PC-3 (cell line): ENCODE measurements around the gene RFC4. TPM values are rescaled to one million over a fixed set of nuclear protein-coding genes. Genes with fewer than 3 reads are reported as not detected.
A peak's percentile ranks its signal among the peaks of the same experiment; 100 is the strongest.

ENCODE experiments used
- ATAC-seq: fragments of 200-7000 bp; cut with Tn5 transposase; 2 replicates; pipeline ENCODE4 v1.9.1; 2020; ENCODE audit warnings: mild to moderate bottlenecking, moderate library complexity
- BruUV-seq: library from RNA; stranded (reverse); fragments of 400-500 nt; replicated peaks from 2 replicates; lab custom pipeline; 2021; lab: Mats Ljungman, UMichigan
- CTCF ChIA-PET: fragments of 300-600 bp; sonication (Branson Sonifier 250); formaldehyde crosslinking; loops from one replicate; lab custom pipeline; 2022; ENCODE audit warnings: antibody characterized with exemption; lab: Charles Lee
- POLR2A ChIA-PET: fragments of 300-600 bp; sonication (Branson Sonifier 250); formaldehyde crosslinking; loops from one replicate; lab custom pipeline; 2022; ENCODE audit warnings: antibody characterized with exemption; ENCODE audit not compliant: unreplicated experiment; lab: Charles Lee
- DNase-seq: peaks from one replicate; pipeline ENCODE4 v3.0.0-alpha.2; 2015
- H2AFZ ChIP-seq: fragments of 300-600 bp; sonication (generic); 2 replicates; pipeline ENCODE4 v1.6.0; 2016; ENCODE audit warnings: antibody characterized with exemption, low read length
- H3F3A ChIP-seq: fragments of 300-600 bp; sonication (generic); one replicate; pipeline ENCODE4 v1.6.0; 2017; ENCODE audit warnings: antibody characterized with exemption, low read length, control low read depth, mild to moderate bottlenecking; ENCODE audit not compliant: unreplicated experiment
- H3K27ac ChIP-seq: fragments of 300-600 bp; sonication (generic); 2 replicates; pipeline ENCODE4 v1.5.1; 2016; ENCODE audit warnings: mild to moderate bottlenecking, low read length
- H3K27me3 ChIP-seq: fragments of 300-600 bp; sonication (generic); 2 replicates; pipeline ENCODE4 v1.6.1; 2016; ENCODE audit warnings: low read length, mixed read lengths
- H3K36me3 ChIP-seq: fragments of 300-600 bp; sonication (generic); 2 replicates; pipeline ENCODE4 v1.6.1; 2016; ENCODE audit warnings: low read depth, mixed run types, low read length, mixed read lengths
- H3K4me1 ChIP-seq: fragments of 300-600 bp; sonication (generic); 2 replicates; pipeline ENCODE4 v1.5.1; 2016; ENCODE audit warnings: low read length; ENCODE audit not compliant: insufficient read depth
- H3K4me2 ChIP-seq: fragments of 300-600 bp; sonication (generic); 2 replicates; pipeline ENCODE4 v1.6.0; 2016; ENCODE audit warnings: low read length
- H3K4me3 ChIP-seq: fragments of 300-600 bp; sonication (generic); 2 replicates; pipeline ENCODE4 v1.5.1; 2016; ENCODE audit warnings: mild to moderate bottlenecking, low read length, mixed read lengths
- H3K79me2 ChIP-seq: fragments of 300-600 bp; sonication (generic); 2 replicates; pipeline ENCODE4 v1.6.1; 2017; ENCODE audit warnings: low read length, mixed read lengths
- H3K9ac ChIP-seq: fragments of 300-600 bp; sonication (generic); 2 replicates; pipeline ENCODE4 v1.6.0; 2016; ENCODE audit warnings: mild to moderate bottlenecking, low read length
- H3K9me2 ChIP-seq: fragments of 300-600 bp; sonication (generic); replicated peaks from 2 replicates; pipeline ENCODE4 v1.6.1; 2016; ENCODE audit warnings: mixed run types, low read length, mixed read lengths
- H3K9me3 ChIP-seq: fragments of 300-600 bp; sonication (generic); 2 replicates; pipeline ENCODE4 v1.6.1; 2016; ENCODE audit warnings: low read length, mixed read lengths
- H4K20me1 ChIP-seq: fragments of 300-600 bp; sonication (generic); 2 replicates; pipeline ENCODE4 v1.6.1; 2016; ENCODE audit warnings: low read length, mixed read lengths
- EZH2 ChIP-seq: fragments of 300-600 bp; sonication (generic); IDR thresholded peaks from one replicate; pipeline ENCODE4 v1.6.1; 2017; ENCODE audit warnings: antibody characterized with exemption, mild to moderate bottlenecking, low read length; ENCODE audit not compliant: unreplicated experiment
- EZH2phosphoT487 ChIP-seq: fragments of 300-600 bp; sonication (generic); IDR thresholded peaks from 2 replicates; pipeline ENCODE4 v1.6.1; 2018; ENCODE audit warnings: mild to moderate bottlenecking, antibody characterized with exemption, low read length, borderline replicate concordance
- intact Hi-C: fragments of 100-400 bp; cut with micrococcal nuclease; formaldehyde crosslinking; loops from 2 replicates; pipeline ENCODE4 v1.9.0; 2023
- total RNA-seq: library from RNA; depleted of rRNA; stranded (reverse); fragments of >200 nt; gene quantifications from 2 replicates; pipeline ENCODE4 v1.2.3, GENCODE V29; 2014
- TF ChIP-seq, protein P1 (sequence below): fragments of 300-600 bp; sonication (generic); conservative IDR thresholded peaks from 2 replicates; pipeline ENCODE4 v1.5.1; 2017; ENCODE audit warnings: antibody characterized with exemption, low read depth, mild to moderate bottlenecking, low read length

The RFC4 gene
- total RNA-seq, 1 experiment from 2014 or later = 73.0 TPM

DNA sequence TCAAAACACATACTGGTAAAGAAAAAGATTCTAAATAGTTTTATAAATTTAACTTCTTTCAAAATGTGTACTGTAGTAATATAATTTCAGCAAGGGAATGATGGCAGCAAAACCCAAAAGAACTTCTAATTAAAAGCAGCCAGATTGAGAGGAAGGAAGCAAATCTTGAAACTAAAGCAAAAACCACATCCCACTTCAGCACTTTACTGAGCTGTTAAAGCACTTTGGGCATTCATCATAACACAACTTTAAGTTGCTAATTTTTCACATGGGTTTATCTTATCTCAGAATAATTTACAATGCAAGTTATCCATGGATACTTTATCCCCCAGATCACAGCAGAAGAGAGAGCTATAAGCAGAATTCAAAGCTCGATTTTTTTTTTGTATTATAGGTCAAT is 6.0 kb downstream of the RFC4 start:
- no peak for ATAC-seq
- no peak overlapping the region for H3K27ac ChIP-seq
- H2AFZ ChIP-seq = no peak overlapping the region
- no peaks in the 10 kb centered on the region for H3K9me3 ChIP-seq
- H3K4me1 ChIP-seq = peaks cover 5% of the 10 kb centered on the region
- ChIA-PET POLR2A (no interaction called here), CTCF (no interaction called here)
- H3K27me3 ChIP-seq = no peaks in the 10 kb centered on the region
- TF ChIP-seq EZH2phosphoT487 = no peak
- no peak for TF ChIP-seq EZH2
- TF ChIP-seq, protein P1, sequence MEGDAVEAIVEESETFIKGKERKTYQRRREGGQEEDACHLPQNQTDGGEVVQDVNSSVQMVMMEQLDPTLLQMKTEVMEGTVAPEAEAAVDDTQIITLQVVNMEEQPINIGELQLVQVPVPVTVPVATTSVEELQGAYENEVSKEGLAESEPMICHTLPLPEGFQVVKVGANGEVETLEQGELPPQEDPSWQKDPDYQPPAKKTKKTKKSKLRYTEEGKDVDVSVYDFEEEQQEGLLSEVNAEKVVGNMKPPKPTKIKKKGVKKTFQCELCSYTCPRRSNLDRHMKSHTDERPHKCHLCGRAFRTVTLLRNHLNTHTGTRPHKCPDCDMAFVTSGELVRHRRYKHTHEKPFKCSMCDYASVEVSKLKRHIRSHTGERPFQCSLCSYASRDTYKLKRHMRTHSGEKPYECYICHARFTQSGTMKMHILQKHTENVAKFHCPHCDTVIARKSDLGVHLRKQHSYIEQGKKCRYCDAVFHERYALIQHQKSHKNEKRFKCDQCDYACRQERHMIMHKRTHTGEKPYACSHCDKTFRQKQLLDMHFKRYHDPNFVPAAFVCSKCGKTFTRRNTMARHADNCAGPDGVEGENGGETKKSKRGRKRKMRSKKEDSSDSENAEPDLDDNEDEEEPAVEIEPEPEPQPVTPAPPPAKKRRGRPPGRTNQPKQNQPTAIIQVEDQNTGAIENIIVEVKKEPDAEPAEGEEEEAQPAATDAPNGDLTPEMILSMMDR = no peak
- H4K20me1 ChIP-seq = no peaks in the 10 kb centered on the region
- no peaks in the 10 kb centered on the region for H3K9me2 ChIP-seq
- BruUV-seq = no TSS peak
- DNase-seq = no peak
- no peak overlapping the region for H3K4me2 ChIP-seq
- intact Hi-C loops = no loop called here
- H3K4me3 ChIP-seq = no peak overlapping the region
- peaks cover 9% of the 10 kb centered on the region for H3K79me2 ChIP-seq
- H3F3A ChIP-seq = no peaks in the 10 kb centered on the region
- H3K9ac ChIP-seq = no peak overlapping the region
- peaks cover 48% of the 10 kb centered on the region for H3K36me3 ChIP-seq

- no peak overlapping the region for H3K27ac ChIP-seq
- H3K27me3 ChIP-seq = no peaks in the 10 kb centered on the region
- no peaks in the 10 kb centered on the region for H3K4me1 ChIP-seq
- H3K9me2 ChIP-seq = no peaks in the 10 kb centered on the region
- H3K9ac ChIP-seq = no peak overlapping the region
- TF ChIP-seq, protein P1 = no peak
- TF ChIP-seq EZH2phosphoT487 = no peak
- TF ChIP-seq EZH2 = no peak
- no peak overlapping the region for H2AFZ ChIP-seq
- H3K4me2 ChIP-seq = no peak overlapping the region
- H4K20me1 ChIP-seq = no peaks in the 10 kb centered on the region
- H3K36me3 ChIP-seq = peaks cover 58% of the 10 kb centered on the region
- no peak overlapping the region for H3K4me3 ChIP-seq
- ChIA-PET POLR2A (no interaction called here), CTCF (no interaction called here)
- ATAC-seq = no peak
- no peak for DNase-seq
- H3K9me3 ChIP-seq = no peaks in the 10 kb centered on the region
- intact Hi-C loops = no loop called here
- H3F3A ChIP-seq = no peaks in the 10 kb centered on the region
- no peaks in the 10 kb centered on the region for H3K79me2 ChIP-seq
- no TSS peak for BruUV-seq
These were observed 7.9 kb downstream of the RFC4 start for GRCh38 chr3:186798239-186798874.

DNA sequence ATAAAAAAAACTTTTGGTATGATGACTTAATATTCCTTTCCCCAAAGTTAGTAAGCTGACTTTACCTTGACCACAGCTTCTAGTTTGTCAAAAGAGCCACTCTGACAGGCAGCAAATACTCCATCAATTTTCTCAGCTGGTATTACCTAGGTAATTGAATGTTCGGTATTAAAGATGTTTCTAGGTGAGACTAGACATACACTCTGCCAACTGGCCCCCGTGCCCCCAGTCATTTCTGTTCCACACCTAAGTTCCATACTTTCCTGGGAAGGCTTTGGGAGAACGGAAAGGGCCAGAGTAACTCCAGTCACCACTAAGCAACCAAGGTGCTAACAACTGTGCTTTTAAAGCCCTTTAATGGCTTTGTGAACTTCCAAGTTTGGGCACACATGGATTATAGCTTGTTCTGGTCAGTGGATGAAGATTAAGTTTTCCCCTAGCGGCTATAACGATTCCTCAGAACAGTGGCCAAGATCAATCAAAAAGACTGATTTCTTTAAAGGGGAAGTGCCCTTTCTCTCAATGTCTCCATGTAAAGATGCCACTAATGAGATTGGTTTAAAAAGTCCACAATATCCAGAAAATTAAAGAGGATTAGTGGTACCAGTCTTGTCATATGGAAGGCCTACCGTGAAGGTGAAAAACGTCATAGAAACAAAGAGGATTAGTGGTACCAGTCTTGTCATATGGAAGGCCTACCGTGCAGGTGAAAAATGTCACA is 15.9 kb downstream of the RFC4 start:
- H3K4me1 ChIP-seq = peaks cover 26% of the 10 kb centered on the region
- no peak overlapping the region for H3K9ac ChIP-seq
- no peaks in the 10 kb centered on the region for H3K9me2 ChIP-seq
- no peaks in the 10 kb centered on the region for H3K27me3 ChIP-seq
- intact Hi-C loops = loop anchor here (2.0 kb wide), 1 partner anchor 16 kb away; the partner anchor contains the start of gene RFC4
- H3K27ac ChIP-seq = no peak overlapping the region
- peaks cover 54% of the 10 kb centered on the region for H4K20me1 ChIP-seq
- peak; percentile 32 for ATAC-seq
- H3K4me2 ChIP-seq = no peak overlapping the region
- peaks cover 65% of the 10 kb centered on the region for H3K36me3 ChIP-seq
- peak; percentile 33 for DNase-seq
- CTCF ChIA-PET = interaction anchor here (0.6 kb wide), 1 partner anchor 23 kb away, joined by 8 read pairs; no protein-coding TSS in a partner anchor
- no peak for TF ChIP-seq EZH2phosphoT487
- TF ChIP-seq, protein P1 = no peak
- TF ChIP-seq EZH2 = no peak
- peaks cover 67% of the 10 kb centered on the region for H3F3A ChIP-seq
- POLR2A ChIA-PET = interaction anchor here (0.7 kb wide), 2 partner anchors 16 to 851 kb away, joined by 3 to 5 read pairs; partner anchors contain the start of gene RFC4
- BruUV-seq = no TSS peak
- H3K4me3 ChIP-seq = no peak overlapping the region
- no peak overlapping the region for H2AFZ ChIP-seq
- H3K79me2 ChIP-seq = peaks cover 34% of the 10 kb centered on the region
- no peaks in the 10 kb centered on the region for H3K9me3 ChIP-seq
